Adrenal gland (tissue), 5 donors: ENCODE results near the gene MSRB3.

Experiments
- CTCF ChIP-seq, 6 experiments: fragments of 450-650 bp in 4 of 6; fragments of 200-600 bp in 2 of 6; sonication (generic) in 1 of 6; IDR thresholded peaks; 1 replicate in 5 of 6; 2 replicates in 1 of 6; pipeline versions ENCODE4 v1.5.1 to v1.8.0; 2016 to 2021; ENCODE audit warnings: antibody characterized with exemption in 6 of 6, mild to moderate bottlenecking in 2 of 6, moderate library complexity in 1 of 6
- POLR2A ChIP-seq, 2 donors: fragments of 450-650 bp; IDR thresholded peaks; one replicate each; pipeline ENCODE4 v1.6.1; 2017; ENCODE audit warnings: antibody characterized with exemption in 2 of 2, mild to moderate bottlenecking in 2 of 2, moderate library complexity in 1 of 2
- donor health status: DM: no; HTN: no; CAD: no.

GRCh38 chr12:65293735-65294134 lies 15.3 kb downstream of the MSRB3 start:
- no peak for TF ChIP-seq CTCF (IDR thresholded peaks at IDR 0.05)
- TF ChIP-seq POLR2A (IDR thresholded peaks at IDR 0.05) = no peak
